HuH-7.5 (cell line): Measurements from ENCODE around the gene CASP6.

Experiments
- DNase-seq: peaks from one replicate; pipeline ENCODE4 v3.0.0; 2011; ENCODE audit warnings: low spot score

CASP6 gene

GRCh38 chr4:109671350-109671749 lies 31.9 kb downstream of the CASP6 start:
- no peak for DNase-seq

- DNase-seq, result no peak
Measured at GRCh38 chr4:109665783-109666485, 37.3 kb downstream of the CASP6 start.

- DNase-seq, result no peak
Measured at GRCh38 chr4:109662771-109663170, 40.5 kb downstream of the CASP6 start.

- DNase-seq, result no peak
Measured at GRCh38 chr4:109662116-109662515, 41.1 kb downstream of the CASP6 start.

GRCh38 chr4:109658871-109659410 lies 44.3 kb downstream of the CASP6 start:
- DNase-seq, result no peak

- no peak for DNase-seq
Measured at GRCh38 chr4:109657854-109658418, 45.3 kb downstream of the CASP6 start.

GRCh38 chr4:109655396-109655795 lies 47.8 kb downstream of the CASP6 start:
- DNase-seq, result no peak

GRCh38 chr4:109649872-109650271 lies 53.4 kb downstream of the CASP6 start:
- DNase-seq, result no peak

GRCh38 chr4:109648997-109649575 lies 54.2 kb downstream of the CASP6 start:
- DNase-seq, result no peak

- DNase-seq, result no peak
Measured at GRCh38 chr4:109648266-109648996, 54.8 kb downstream of the CASP6 start.

GRCh38 chr4:109645874-109646710 lies 57.2 kb downstream of the CASP6 start:
- no peak for DNase-seq

GRCh38 chr4:109640644-109641043 lies 62.6 kb downstream of the CASP6 start:
- no peak for DNase-seq
